ENCODE results near the gene ELMO1. TPM values are rescaled to one million over a fixed set of nuclear protein-coding genes. Genes with fewer than 3 reads are reported as not detected.

Gene ELMO1
- total and polyA plus RNA-seq, 8 donors = 18.2 to 55.3 (median 45.6) TPM

GRCh38 chr7:37181550-37181932 lies 267.1 kb downstream of the ELMO1 start:
- TF ChIP-seq, protein P1, sequence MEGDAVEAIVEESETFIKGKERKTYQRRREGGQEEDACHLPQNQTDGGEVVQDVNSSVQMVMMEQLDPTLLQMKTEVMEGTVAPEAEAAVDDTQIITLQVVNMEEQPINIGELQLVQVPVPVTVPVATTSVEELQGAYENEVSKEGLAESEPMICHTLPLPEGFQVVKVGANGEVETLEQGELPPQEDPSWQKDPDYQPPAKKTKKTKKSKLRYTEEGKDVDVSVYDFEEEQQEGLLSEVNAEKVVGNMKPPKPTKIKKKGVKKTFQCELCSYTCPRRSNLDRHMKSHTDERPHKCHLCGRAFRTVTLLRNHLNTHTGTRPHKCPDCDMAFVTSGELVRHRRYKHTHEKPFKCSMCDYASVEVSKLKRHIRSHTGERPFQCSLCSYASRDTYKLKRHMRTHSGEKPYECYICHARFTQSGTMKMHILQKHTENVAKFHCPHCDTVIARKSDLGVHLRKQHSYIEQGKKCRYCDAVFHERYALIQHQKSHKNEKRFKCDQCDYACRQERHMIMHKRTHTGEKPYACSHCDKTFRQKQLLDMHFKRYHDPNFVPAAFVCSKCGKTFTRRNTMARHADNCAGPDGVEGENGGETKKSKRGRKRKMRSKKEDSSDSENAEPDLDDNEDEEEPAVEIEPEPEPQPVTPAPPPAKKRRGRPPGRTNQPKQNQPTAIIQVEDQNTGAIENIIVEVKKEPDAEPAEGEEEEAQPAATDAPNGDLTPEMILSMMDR (IDR thresholded peaks at IDR 0.05) = no peak
- no peak for DNase-seq
- H3K9me3 ChIP-seq = no peaks in the 10 kb centered on the region
- intact Hi-C loops (cut with DNase I) = loop anchor here in 1 of 2 donors (10.0 kb wide), 1 partner anchor 217 kb away; no protein-coding TSS in a partner anchor
- peaks cover 0 to 3% of the 10 kb centered on the region in 2 donors for H3K4me1 ChIP-seq
- ATAC-seq = no peak
- no peaks in the 10 kb centered on the region for H3K27me3 ChIP-seq
- H3K4me3 ChIP-seq = no peak overlapping the region
- H3K36me3 ChIP-seq = no peaks in the 10 kb centered on the region
- no peak overlapping the region for H3K27ac ChIP-seq

- TF ChIP-seq, protein P1 (IDR thresholded peaks at IDR 0.05) = no peak
- ATAC-seq = no peak
- Histone ChIP-seq H3K27ac (no peak overlapping the region), H3K9me3 (no peaks in the 10 kb centered on the region), H3K4me3 (no peak overlapping the region), H3K36me3 (no peaks in the 10 kb centered on the region), H3K27me3 (no peaks in the 10 kb centered on the region), H3K4me1 (peaks cover 0 to 6% of the 10 kb centered on the region in 2 donors)
- intact Hi-C loops (cut with DNase I) = loop anchor here in 1 of 2 donors (10.0 kb wide), 1 partner anchor 216 kb away; no protein-coding TSS in a partner anchor
- no peak for DNase-seq
These were observed 267.7 kb downstream of the ELMO1 start for GRCh38 chr7:37180828-37181549.

DNA sequence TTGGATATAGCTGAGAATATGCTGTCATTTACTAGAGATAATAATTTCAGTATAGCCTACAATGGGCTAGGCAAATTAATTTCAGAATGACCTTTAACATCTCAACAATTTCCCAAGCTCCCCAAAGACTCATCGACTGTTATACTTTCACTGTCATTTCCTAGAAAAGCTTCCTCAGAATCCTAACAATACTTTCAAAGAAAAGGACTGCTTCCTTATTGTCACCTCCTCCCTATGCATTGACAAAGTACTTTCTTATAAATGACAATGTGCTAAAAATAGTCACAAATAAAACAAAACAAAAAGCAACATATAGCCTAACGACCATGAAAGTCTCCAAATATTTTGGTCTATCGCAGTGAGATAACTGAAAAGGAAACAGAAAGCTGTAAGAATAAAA lies 272.6 kb downstream of the ELMO1 start:
- Histone ChIP-seq H3K4me1 (peaks cover 0 to 6% of the 10 kb centered on the region in 2 donors), H3K27ac (no peak overlapping the region), H3K27me3 (no peaks in the 10 kb centered on the region), H3K4me3 (no peak overlapping the region), H3K36me3 (no peaks in the 10 kb centered on the region), H3K9me3 (no peaks in the 10 kb centered on the region)
- TF ChIP-seq, protein P1 (IDR thresholded peaks at IDR 0.05) = no peak
- DNase-seq = no peak
- no peak for ATAC-seq
- intact Hi-C loops (cut with DNase I) = loop anchor here in 1 of 2 donors (10.0 kb wide), 1 partner anchor 201 kb away; no protein-coding TSS in a partner anchor

- H3K9me3 ChIP-seq = peaks cover 0 to 1% of the 10 kb centered on the region in 2 donors
- no peak for DNase-seq
- peaks cover 0 to 3% of the 10 kb centered on the region in 2 donors for H3K36me3 ChIP-seq
- TF ChIP-seq, protein P1 (IDR thresholded peaks at IDR 0.05) = no peak
- no peak overlapping the region for H3K4me3 ChIP-seq
- no peaks in the 10 kb centered on the region for H3K27me3 ChIP-seq
- no peak for ATAC-seq
- H3K4me1 ChIP-seq = peaks cover 0 to 6% of the 10 kb centered on the region in 2 donors
- intact Hi-C loops (cut with DNase I) = loop anchor here in 1 of 2 donors (10.0 kb wide), 1 partner anchor 200 kb away; no protein-coding TSS in a partner anchor
- H3K27ac ChIP-seq = no peak overlapping the region
These were observed 274.2 kb downstream of the ELMO1 start for GRCh38 chr7:37174460-37174859.

DNA sequence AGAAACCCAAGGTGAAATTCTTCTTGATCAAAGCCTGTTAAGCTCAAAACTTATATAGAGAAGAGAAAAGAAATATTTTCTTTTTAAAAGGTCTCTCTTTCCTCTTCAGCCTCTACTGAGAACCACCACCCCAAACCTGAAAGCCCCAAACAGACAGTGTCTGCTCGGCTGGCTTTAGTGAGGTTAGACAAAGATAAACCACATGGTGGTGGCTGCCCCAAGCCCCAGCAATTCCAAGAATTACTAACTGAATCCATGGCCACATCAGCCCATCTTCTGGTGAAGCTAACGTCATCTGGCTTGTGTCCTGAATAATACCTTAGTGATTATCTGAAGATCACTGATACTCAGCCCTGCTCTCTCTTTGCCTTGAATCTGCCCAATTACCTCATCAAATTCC lies 275.0 kb downstream of the ELMO1 start:
- no peak overlapping the region for H3K27ac ChIP-seq
- no peaks in the 10 kb centered on the region for H3K27me3 ChIP-seq
- TF ChIP-seq, protein P1 (IDR thresholded peaks at IDR 0.05) = no peak
- peaks cover 0 to 6% of the 10 kb centered on the region in 2 donors for H3K36me3 ChIP-seq
- ATAC-seq (no peak), DNase-seq (no peak)
- no peak overlapping the region for H3K4me3 ChIP-seq
- H3K4me1 ChIP-seq = peaks cover 0 to 6% of the 10 kb centered on the region in 2 donors
- intact Hi-C loops (cut with DNase I) = loop anchor here in 1 of 2 donors (10.0 kb wide), 1 partner anchor 199 kb away; no protein-coding TSS in a partner anchor
- peaks cover 0 to 3% of the 10 kb centered on the region in 2 donors for H3K9me3 ChIP-seq

Measured in left lung (tissue), 10 donors.